GM21529 (cell line): ENCODE results near the gene LZTS2.
A peak's percentile ranks its signal among the peaks of the same experiment; 100 is the strongest.

Source experiments
- ATAC-seq: cut with Tn5 transposase; IDR thresholded peaks from one replicate; pipeline ENCODE4 v1.9.1; 2021; ENCODE audit not compliant: unreplicated experiment

LZTS2 gene

DNA sequence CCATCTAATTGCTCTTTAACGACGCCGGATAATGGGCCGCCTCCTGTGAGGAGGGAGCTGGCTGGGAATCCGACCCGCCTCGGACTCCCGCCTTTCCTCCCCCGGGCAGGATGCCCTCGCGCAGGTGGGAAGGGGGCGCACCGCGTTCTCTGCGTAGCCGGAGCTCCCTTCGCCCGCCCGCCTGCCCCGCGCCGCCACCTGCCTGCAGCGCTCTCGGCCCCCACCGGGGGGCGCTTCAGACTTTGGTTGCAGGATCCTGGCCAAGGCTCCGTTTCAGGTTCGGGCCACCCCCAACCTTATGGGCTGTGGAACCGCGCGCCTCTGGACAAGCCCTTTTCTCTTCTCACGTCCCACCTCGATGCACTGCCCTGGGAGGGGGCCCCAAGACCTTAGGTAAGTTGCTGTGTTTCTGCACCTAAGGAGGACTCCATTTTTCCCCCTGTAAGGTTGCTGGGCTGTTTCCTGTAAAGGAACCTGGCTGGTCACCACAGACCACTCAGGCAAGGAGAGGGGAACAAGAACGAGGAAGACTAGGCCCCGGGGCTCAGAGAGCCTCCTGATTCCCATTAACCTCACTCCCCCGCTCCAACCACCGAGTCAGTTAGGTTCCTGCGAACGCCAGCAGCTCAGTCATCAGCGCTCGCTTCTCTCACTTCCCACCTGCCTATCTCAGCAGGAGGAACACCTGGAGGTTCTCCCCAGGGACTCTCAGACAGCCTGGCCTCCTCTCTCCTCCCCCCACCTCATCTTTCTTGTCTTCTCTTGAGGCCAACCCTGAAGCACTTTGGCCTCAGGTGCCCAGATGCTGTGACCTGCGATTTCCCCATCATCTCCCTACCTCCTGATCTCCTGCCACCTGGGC lies 50.8 kb downstream of the LZTS2 start:
- peak; percentile 80 for ATAC-seq

DNA sequence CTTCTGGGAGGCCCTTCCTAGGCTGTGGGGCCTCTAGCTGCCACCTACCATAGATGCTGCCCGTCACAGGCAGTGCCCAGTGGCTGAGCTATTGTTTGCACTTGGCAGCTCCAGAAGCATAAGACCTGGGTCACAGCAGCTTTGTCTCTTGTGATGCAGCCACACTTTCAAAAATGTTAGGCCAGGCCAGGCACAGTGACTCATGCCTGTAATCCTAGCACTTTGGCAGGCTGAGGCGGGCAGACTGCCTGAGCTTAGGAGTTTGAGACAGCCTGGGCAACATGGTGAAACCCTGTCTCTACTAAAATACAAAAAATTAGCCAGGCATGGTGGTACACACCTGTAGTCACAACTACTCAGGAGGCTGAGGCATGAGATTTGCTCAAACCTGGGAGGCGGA lies 52.7 kb downstream of the LZTS2 start:
- ATAC-seq: no peak

DNA sequence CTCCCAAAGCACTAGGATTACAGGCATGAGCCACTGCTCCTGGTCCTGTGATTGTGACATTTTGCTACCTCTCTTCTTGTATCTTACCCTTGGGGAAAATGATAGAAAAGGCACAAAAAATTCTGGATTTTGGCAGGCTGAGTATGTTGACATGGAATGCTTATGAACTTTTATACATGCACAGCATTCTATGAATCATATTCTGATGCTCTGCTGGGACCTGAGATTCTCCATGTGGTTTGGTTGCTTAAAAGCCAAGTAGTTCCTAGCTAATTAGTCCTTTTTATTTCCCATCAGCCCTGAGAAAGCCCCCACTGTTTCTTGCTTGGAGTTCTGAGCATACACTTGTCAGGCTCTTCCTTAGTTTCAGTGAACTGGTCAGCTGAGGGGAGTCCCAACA lies 53.9 kb downstream of the LZTS2 start:
- ATAC-seq: no peak

DNA sequence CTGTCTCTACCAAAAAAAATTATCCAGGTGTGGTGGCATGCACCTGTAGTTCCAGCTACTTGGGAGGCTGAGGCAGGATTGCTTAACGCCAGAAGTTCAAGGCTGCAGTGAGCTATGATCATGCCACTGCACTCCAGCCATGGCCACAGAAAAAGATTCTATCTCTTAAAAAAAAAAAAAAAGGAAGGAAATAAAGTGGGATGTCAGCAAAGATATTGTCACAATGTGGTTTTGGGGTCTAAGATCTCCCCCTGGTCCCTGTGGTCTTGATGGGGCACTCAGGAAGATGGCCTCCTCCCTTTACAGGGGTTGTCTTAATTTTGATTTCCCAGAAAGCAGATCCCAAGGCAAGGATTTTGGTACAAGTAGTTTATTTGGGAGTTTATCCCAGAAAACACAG lies 54.7 kb downstream of the LZTS2 start:
- no peak for ATAC-seq

DNA sequence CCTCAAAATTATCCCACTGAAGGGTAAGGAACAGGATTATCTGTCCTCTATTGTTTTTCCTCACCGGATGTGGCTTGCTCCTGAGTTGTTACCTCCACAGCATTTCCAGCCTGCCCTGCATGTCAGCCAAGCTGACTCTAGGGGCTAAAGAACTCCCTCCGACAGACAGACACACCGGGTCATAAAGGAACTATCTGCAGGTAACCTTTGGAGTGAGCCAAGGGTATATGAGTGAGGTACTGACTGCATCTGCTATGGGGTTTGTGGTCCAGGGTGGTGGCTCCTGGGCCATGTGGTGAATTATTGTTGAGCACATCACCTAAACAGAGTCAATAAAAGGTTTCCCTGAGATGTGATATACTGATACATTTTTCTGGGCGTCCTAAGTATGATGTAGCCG lies 55.3 kb downstream of the LZTS2 start:
- no peak for ATAC-seq

DNA sequence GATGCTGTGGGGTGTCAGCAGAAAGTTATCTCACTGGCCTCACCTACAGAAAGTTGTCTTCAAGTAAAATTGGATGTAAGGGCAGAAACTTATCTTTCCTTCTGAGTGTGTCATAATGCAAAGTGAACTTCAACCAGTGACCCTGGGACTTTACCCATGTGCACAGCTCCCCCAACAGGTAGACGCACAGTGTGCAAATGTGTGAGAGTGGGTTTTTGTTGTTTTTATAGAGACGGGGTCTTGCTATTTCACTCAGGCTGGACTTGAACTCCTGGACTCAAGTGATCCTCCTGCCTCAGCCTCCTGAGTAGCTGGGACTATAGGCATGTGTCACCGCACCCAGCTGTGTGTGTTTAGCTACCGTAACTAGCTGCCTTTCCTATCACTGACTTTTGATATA lies 55.8 kb downstream of the LZTS2 start:
- no peak for ATAC-seq

DNA sequence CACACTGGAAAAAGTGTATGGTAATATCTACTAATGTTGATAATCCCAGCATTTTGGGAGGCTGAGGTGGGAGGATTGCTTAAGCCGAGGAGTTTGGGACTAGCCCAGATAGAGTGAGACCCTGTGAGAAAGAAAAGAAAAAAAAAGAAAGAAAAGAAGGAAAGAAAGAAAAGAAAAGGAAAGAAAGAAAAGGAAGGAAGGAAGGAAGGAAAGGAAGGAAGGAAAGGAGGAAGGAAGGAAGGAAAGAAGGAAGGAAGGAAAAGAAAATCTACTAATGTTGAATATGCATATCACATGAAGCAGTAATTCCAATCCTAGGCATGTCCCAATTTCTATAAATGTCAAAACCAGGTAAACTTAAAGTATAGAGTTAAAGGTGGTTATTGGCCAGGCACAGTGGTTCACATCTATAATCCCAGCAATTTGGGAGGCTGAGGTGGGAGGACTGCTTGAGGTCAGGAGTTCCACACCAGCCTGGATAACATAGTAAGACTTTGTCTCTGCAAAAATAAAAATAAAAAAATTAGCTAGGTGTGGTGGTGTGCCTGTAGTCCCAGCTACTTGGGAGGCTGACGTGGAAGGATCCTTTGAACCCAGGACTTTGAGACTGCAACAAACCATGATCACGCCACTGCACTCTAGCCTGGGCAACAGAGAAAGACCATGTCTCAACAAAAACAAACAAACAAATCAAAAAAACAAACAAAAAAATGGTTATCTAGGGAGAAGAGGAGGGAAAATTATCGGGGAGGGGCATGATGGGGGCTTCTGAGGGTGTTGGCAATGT lies 57.0 kb downstream of the LZTS2 start:
- ATAC-seq: no peak
